Chondrocyte (in vitro differentiated cells): ENCODE measurements around the gene LITAFD. TPM values are rescaled to one million over a fixed set of nuclear protein-coding genes. Genes with fewer than 3 reads are reported as not detected.
A peak's percentile ranks its signal among the peaks of the same experiment; 100 is the strongest.
"Not testable (repeated sequence)": the region's sequence is repeated elsewhere in the genome, so short reads cannot be mapped to it uniquely, and the experiment has no call there.

Experiments used
- DNase-seq: peaks from one replicate; pipeline ENCODE4 v3.0.0; 2021; ENCODE audit warnings: mixed read lengths, low spot score
- H3K27ac Mint-ChIP-seq: one replicate; pipeline ENCODE4 v1.8.0; 2021; ENCODE audit warnings: mild to moderate bottlenecking, moderate library complexity, mixed read lengths; ENCODE audit not compliant: unreplicated experiment
- H3K27me3 Mint-ChIP-seq: 2 replicates; pipeline ENCODE4 v1.8.0; 2021; ENCODE audit warnings: low read depth, mixed read lengths
- H3K36me3 Mint-ChIP-seq: 2 replicates; pipeline ENCODE4 v1.8.0; 2021; ENCODE audit warnings: low read depth, mixed read lengths
- H3K4me1 Mint-ChIP-seq: 2 replicates; pipeline ENCODE4 v1.8.0; 2021; ENCODE audit warnings: low read depth, mild to moderate bottlenecking, mixed read lengths
- H3K4me3 Mint-ChIP-seq: one replicate; pipeline ENCODE4 v1.8.0; 2021; ENCODE audit warnings: mild to moderate bottlenecking, moderate library complexity, mixed read lengths; ENCODE audit not compliant: unreplicated experiment
- H3K9me3 Mint-ChIP-seq: 2 replicates; pipeline ENCODE4 v1.8.0; 2021; ENCODE audit warnings: low read depth, mixed read lengths
- CTCF ChIP-seq: fragments of 200-600 bp; sonication (generic); IDR thresholded peaks from 2 replicates; pipeline ENCODE4 v1.5.0; 2021; ENCODE audit warnings: antibody characterized with exemption, mild to moderate bottlenecking, moderate library complexity
- total RNA-seq: library from RNA; stranded (reverse); gene quantifications from 3 replicates; pipeline ENCODE4 v1.2.1, GENCODE V29; 2021

Gene LITAFD
- total RNA-seq, 1 donor from 2014 or later: not detected

GRCh38 chr16:8867932-8868415 lies 14.2 kb upstream of the LITAFD start:
- Mint-ChIP-seq H3K4me1 (peaks cover 62% of the 10 kb centered on the region), H3K36me3 (no peaks in the 10 kb centered on the region), H3K4me3 (peak overlapping the region; percentile 94), H3K27me3 (no peaks in the 10 kb centered on the region), H3K27ac (peak overlapping the region; percentile 93), H3K9me3 (no peaks in the 10 kb centered on the region)
- no peak for DNase-seq
- TF ChIP-seq CTCF: no peak

- H3K9me3 Mint-ChIP-seq: no peaks in the 10 kb centered on the region
- peak within 1 kb of the TSS; percentile 94 for H3K4me3 Mint-ChIP-seq
- no peak for TF ChIP-seq CTCF
- H3K27me3 Mint-ChIP-seq: no peaks in the 10 kb centered on the region
- H3K36me3 Mint-ChIP-seq: no peaks in the 10 kb centered on the region
- peak within 1 kb of the TSS; percentile 93 for H3K27ac Mint-ChIP-seq
- no peak for DNase-seq
- H3K4me1 Mint-ChIP-seq: peaks cover 55% of the 10 kb centered on the region
Measured at GRCh38 chr16:8868416-8869211, 13.5 kb upstream of the LITAFD start, which contains the start of gene CARHSP1. CARHSP1 (minus strand) TSS chr16:8869006; CDS start chr16:8859328, 9,678 bp downstream.

- no peaks in the 10 kb centered on the region for H3K36me3 Mint-ChIP-seq
Measured at GRCh38 chr16:8869212-8869987, 12.8 kb upstream of the LITAFD start.

GRCh38 chr16:8869988-8870241 lies 12.2 kb upstream of the LITAFD start:
- H3K4me1 Mint-ChIP-seq: peaks cover 47% of the 10 kb centered on the region
- H3K27me3 Mint-ChIP-seq, H3K9me3 Mint-ChIP-seq, H3K36me3 Mint-ChIP-seq, H3K4me3 Mint-ChIP-seq, H3K27ac Mint-ChIP-seq, DNase-seq: not testable (repeated sequence)

More at GRCh38 chr16:8869212-8869987, 12.8 kb upstream of the LITAFD start:
- peaks cover 51% of the 10 kb centered on the region for H3K4me1 Mint-ChIP-seq
- H3K27me3 Mint-ChIP-seq: no peaks in the 10 kb centered on the region
- DNase-seq: no peak
- H3K4me3 Mint-ChIP-seq: peak overlapping the region; percentile 70
- peak; percentile 3 for TF ChIP-seq CTCF
- no peaks in the 10 kb centered on the region for H3K9me3 Mint-ChIP-seq
- H3K27ac Mint-ChIP-seq: peak overlapping the region; percentile 50

GRCh38 chr16:8872071-8872470 lies 10.1 kb upstream of the LITAFD start:
- DNase-seq: no peak
- Mint-ChIP-seq H3K4me3 (no peak overlapping the region), H3K4me1 (peaks cover 28% of the 10 kb centered on the region), H3K27ac (no peak overlapping the region), H3K27me3 (no peaks in the 10 kb centered on the region), H3K36me3 (no peaks in the 10 kb centered on the region), H3K9me3 (no peaks in the 10 kb centered on the region)
- TF ChIP-seq CTCF: no peak
